ENCODE measurements around the gene MAP3K15.

DNA sequence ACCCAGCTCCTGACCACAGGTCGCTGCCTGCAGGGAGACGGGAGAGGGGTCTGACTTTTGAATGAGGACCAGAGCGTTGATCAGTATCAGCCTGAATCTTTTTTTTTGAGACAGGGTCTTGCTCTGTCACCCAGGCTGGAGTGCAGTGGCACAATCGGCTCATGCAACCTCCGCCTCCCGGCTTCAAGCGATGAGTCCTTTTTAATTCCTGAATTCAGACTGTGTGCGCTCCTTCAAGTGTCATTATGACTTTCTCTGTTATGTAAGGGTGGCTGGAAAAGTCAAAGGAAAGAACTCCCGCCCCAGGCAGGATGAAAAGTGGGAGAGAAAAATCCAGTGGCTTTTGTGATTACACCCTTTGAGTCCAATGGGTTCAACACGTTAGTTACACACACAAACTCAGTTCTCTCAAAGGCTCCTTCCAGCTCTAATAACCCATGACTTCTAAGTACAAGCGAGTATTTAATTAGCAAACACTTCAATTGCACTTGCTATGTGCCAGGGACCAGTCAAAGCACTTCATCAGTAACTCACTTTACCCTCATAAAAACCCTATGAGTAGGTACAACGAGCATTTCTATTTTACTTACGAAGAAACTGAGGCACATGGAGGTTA lies 127.1 kb downstream of the MAP3K15 start:
- TF ChIP-seq POLR2AphosphoS5 (IDR thresholded peaks at IDR 0.05; ENCODE audit: low read depth, low read length) (no peak), MEF2A (IDR thresholded peaks at IDR 0.05; ENCODE audit: borderline replicate concordance, low read depth) (no peak), EZH2phosphoT487 (IDR thresholded peaks at IDR 0.05; ENCODE audit: borderline replicate concordance, low read depth) (no peak), SMC3 (IDR thresholded peaks at IDR 0.05; ENCODE audit: low read depth, low read length) (no peak), EP300 (IDR thresholded peaks at IDR 0.05; ENCODE audit: borderline replicate concordance in 1 of 2, low read depth in 1 of 2, low read length in 1 of 2) (no peak), RFX5 (IDR thresholded peaks at IDR 0.05; ENCODE audit: low read length) (no peak), SIN3A (IDR thresholded peaks at IDR 0.05; ENCODE audit: borderline replicate concordance, low read depth, low read length) (no peak), CHD2 (IDR thresholded peaks at IDR 0.05; ENCODE audit: low read length, partially characterized antibody) (no peak), FOXM1 (IDR thresholded peaks at IDR 0.05; ENCODE audit: low read depth) (no peak)
- TF ChIP-seq, protein P1, sequence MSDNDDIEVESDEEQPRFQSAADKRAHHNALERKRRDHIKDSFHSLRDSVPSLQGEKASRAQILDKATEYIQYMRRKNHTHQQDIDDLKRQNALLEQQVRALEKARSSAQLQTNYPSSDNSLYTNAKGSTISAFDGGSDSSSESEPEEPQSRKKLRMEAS (IDR thresholded peaks at IDR 0.05; ENCODE audit: low read depth): no peak
- TF ChIP-seq, protein P2, sequence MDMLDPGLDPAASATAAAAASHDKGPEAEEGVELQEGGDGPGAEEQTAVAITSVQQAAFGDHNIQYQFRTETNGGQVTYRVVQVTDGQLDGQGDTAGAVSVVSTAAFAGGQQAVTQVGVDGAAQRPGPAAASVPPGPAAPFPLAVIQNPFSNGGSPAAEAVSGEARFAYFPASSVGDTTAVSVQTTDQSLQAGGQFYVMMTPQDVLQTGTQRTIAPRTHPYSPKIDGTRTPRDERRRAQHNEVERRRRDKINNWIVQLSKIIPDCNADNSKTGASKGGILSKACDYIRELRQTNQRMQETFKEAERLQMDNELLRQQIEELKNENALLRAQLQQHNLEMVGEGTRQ (IDR thresholded peaks at IDR 0.05; ENCODE audit: borderline replicate concordance, low read depth, low read length): no peak
- TF ChIP-seq, protein P3, sequence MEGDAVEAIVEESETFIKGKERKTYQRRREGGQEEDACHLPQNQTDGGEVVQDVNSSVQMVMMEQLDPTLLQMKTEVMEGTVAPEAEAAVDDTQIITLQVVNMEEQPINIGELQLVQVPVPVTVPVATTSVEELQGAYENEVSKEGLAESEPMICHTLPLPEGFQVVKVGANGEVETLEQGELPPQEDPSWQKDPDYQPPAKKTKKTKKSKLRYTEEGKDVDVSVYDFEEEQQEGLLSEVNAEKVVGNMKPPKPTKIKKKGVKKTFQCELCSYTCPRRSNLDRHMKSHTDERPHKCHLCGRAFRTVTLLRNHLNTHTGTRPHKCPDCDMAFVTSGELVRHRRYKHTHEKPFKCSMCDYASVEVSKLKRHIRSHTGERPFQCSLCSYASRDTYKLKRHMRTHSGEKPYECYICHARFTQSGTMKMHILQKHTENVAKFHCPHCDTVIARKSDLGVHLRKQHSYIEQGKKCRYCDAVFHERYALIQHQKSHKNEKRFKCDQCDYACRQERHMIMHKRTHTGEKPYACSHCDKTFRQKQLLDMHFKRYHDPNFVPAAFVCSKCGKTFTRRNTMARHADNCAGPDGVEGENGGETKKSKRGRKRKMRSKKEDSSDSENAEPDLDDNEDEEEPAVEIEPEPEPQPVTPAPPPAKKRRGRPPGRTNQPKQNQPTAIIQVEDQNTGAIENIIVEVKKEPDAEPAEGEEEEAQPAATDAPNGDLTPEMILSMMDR (IDR thresholded peaks at IDR 0.05): no peak
